ENCODE measurements around the gene CPNE9. TPM values are rescaled to one million over a fixed set of nuclear protein-coding genes. Genes with fewer than 3 reads are reported as not detected.

The CPNE9 gene
- total and polyA plus RNA-seq, 12 donors = 0.46 TPM; not detected in 11

GRCh38 chr3:9701006-9701405 lies 2.6 kb upstream of the CPNE9 start:
- Histone ChIP-seq H3K36me3 (peaks cover 0 to 72% (median 27%) of the 10 kb centered on the region in 9 donors), H3K9me3 (no peaks in the 10 kb centered on the region), H3K27me3 (peaks cover 0 to 24% (median 14%) of the 10 kb centered on the region in 7 donors), H3K4me3 (no peak overlapping the region), H3K27ac (no peak overlapping the region), H3K4me1 (peaks cover 2 to 25% (median 21%) of the 10 kb centered on the region in 9 donors)
- TF ChIP-seq, protein P1, sequence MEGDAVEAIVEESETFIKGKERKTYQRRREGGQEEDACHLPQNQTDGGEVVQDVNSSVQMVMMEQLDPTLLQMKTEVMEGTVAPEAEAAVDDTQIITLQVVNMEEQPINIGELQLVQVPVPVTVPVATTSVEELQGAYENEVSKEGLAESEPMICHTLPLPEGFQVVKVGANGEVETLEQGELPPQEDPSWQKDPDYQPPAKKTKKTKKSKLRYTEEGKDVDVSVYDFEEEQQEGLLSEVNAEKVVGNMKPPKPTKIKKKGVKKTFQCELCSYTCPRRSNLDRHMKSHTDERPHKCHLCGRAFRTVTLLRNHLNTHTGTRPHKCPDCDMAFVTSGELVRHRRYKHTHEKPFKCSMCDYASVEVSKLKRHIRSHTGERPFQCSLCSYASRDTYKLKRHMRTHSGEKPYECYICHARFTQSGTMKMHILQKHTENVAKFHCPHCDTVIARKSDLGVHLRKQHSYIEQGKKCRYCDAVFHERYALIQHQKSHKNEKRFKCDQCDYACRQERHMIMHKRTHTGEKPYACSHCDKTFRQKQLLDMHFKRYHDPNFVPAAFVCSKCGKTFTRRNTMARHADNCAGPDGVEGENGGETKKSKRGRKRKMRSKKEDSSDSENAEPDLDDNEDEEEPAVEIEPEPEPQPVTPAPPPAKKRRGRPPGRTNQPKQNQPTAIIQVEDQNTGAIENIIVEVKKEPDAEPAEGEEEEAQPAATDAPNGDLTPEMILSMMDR (IDR thresholded peaks at IDR 0.05) = no peak
- WGBS, 2 donors = 89 to 90% methylated on average over 7 of the region's 7 CpGs
- intact Hi-C loops (cut with DNase I) = no loop called here
- no peak for ATAC-seq
- DNase-seq = no peak

GRCh38 chr3:9701711-9702110 lies 1.9 kb upstream of the CPNE9 start:
- no peak for DNase-seq
- Histone ChIP-seq H3K27me3 (peaks cover 0 to 24% (median 14%) of the 10 kb centered on the region in 7 donors), H3K27ac (no peak overlapping the region), H3K4me3 (no peak overlapping the region), H3K4me1 (peaks cover 2 to 20% (median 14%) of the 10 kb centered on the region in 9 donors), H3K9me3 (no peaks in the 10 kb centered on the region), H3K36me3 (peaks cover 0 to 65% (median 27%) of the 10 kb centered on the region in 9 donors)
- intact Hi-C loops (cut with DNase I) = no loop called here
- no peak for ATAC-seq
- 96% methylated on average over 10 of the region's 10 CpGs for WGBS, 2 donors
- TF ChIP-seq, protein P1 (IDR thresholded peaks at IDR 0.05) = no peak

DNA sequence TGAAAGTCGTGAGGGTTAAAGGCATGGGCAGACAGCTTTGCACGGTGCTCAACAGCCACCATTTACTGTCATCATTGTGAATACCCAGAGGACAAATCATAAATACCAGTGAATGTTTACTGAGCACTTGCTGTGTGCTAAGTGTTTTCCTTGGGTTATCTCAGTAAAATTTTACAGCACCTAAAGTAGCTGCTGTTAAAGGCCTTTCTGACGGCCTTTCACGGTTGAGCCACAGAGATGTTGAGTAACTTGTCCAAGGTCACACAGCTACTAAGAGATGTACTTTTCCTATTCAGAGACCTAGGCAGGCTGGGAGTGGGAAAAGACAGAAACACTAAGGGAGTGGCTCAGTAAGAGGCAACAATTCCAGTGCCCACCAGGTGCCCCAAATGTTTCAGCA lies 393 bp upstream of the CPNE9 start:
- intact Hi-C loops (cut with DNase I) = no loop called here
- peaks cover 0 to 50% (median 17%) of the 10 kb centered on the region in 9 donors for H3K36me3 ChIP-seq
- WGBS, 2 donors = 84 to 89% methylated on average over 4 of the region's 4 CpGs

GRCh38 chr3:9704347-9705322 lies 1.0 kb downstream of the CPNE9 start:
- ATAC-seq (peak; percentile 44 to 79 (median 70)), DNase-seq (no peak)
- Histone ChIP-seq H3K4me1 (peaks cover 2 to 17% (median 13%) of the 10 kb centered on the region in 9 donors), H3K36me3 (peaks cover 0 to 36% (median 15%) of the 10 kb centered on the region in 9 donors), H3K27me3 (peaks cover 0 to 24% (median 14%) of the 10 kb centered on the region in 7 donors), H3K4me3 (peak overlapping the region in 9 of 10 donors; percentile 16 to 41 (median 36)), H3K27ac (no peak overlapping the region), H3K9me3 (no peaks in the 10 kb centered on the region)
- TF ChIP-seq, protein P1 (IDR thresholded peaks at IDR 0.05) = no peak
- intact Hi-C loops (cut with DNase I) = no loop called here
- 1 to 2% methylated on average over 62 of the region's 62 CpGs for WGBS, 2 donors

More for the DNA sequence above, 393 bp upstream of the CPNE9 start:
- TF ChIP-seq, protein P1 (IDR thresholded peaks at IDR 0.05) = no peak
- H3K27ac ChIP-seq = no peak overlapping the region
- DNase-seq (no peak), ATAC-seq (no peak)
- peaks cover 2 to 17% (median 13%) of the 10 kb centered on the region in 9 donors for H3K4me1 ChIP-seq
- H3K4me3 ChIP-seq = no peak overlapping the region
- H3K27me3 ChIP-seq = peaks cover 0 to 24% (median 14%) of the 10 kb centered on the region in 7 donors
- H3K9me3 ChIP-seq = no peaks in the 10 kb centered on the region

Data from heart right ventricle (tissue), 16 donors.